K562 (cell line): ENCODE measurements around the gene SCYL2. TPM values are rescaled to one million over a fixed set of nuclear protein-coding genes. Genes with fewer than 3 reads are reported as not detected.

ENCODE experiments used
- ATAC-seq: fragments of 200-7000 bp; cut with Tn5 transposase; 3 replicates; pipeline ENCODE4 v1.9.1; 2020; ENCODE audit warnings: moderate library complexity
- BruUV-seq: library from RNA; stranded (reverse); fragments of 400-500 nt; replicated peaks from 2 replicates; lab custom pipeline; 2021; lab: Mats Ljungman, UMichigan
- CTCF ChIA-PET: fragments of 300-600 bp; formaldehyde crosslinking; extraction: SDS; loops from one replicate; lab custom pipeline; 2021; ENCODE audit warnings: low intra/inter-chr PET ratio; lab: Yijun Ruan, JAX
- POLR2A ChIA-PET: fragments of 300-600, 350-650 bp; sonication (Branson Sonifier 250); formaldehyde crosslinking; extraction: SDS; loops from one replicate; lab custom pipeline; 2021; ENCODE audit warnings: antibody characterized with exemption, inconsistent platforms; lab: Yijun Ruan, JAX
- DNase-seq, 4 experiments: peaks; one replicate each; pipeline versions ENCODE4 v3.0.0 to v3.0.0-alpha.2; 2011 to 2018; ENCODE audit warnings: low spot score in 3 of 4, mixed read lengths in 3 of 4; ENCODE audit errors: extremely low read depth in 1 of 4
- FAIRE-seq: peaks from 2 replicates; lab custom pipeline; 2011; peaks lifted over from hg19 to GRCh38; lab: Jason Lieb, UNC
- H2AFZ ChIP-seq: 2 replicates; pipeline ENCODE4 v1.6.0; 2011; ENCODE audit warnings: low read depth, low read length, control low read depth, inconsistent platforms
- H3K27ac ChIP-seq: fragments of 200-600 bp; 3 replicates; pipeline ENCODE4 v1.8.0; 2011; ENCODE audit warnings: low read depth, mild to moderate bottlenecking, control low read depth, inconsistent platforms, low read length, moderate library complexity, mixed read lengths; ENCODE audit errors: extremely low read depth
- H3K27me3 ChIP-seq, 2 experiments: fragments of 300-600 bp in 1 of 2; 2 replicates in 1 of 2; 3 replicates in 1 of 2; pipeline versions ENCODE4 v1.6.0 to v1.8.0; 2011; ENCODE audit warnings: inconsistent platforms in 2 of 2, low read length in 2 of 2, mild to moderate bottlenecking in 1 of 2, mixed read lengths in 1 of 2, moderate library complexity in 1 of 2; ENCODE audit not compliant: control insufficient read depth in 2 of 2, insufficient read depth in 2 of 2
- H3K36me3 ChIP-seq: fragments of 300-600 bp; 3 replicates; pipeline ENCODE4 v1.8.0; 2011; ENCODE audit warnings: mild to moderate bottlenecking, low read length, inconsistent platforms; ENCODE audit not compliant: control insufficient read depth, insufficient read depth
- H3K4me1 ChIP-seq, 2 experiments: fragments of 200-600 bp in 1 of 2; replicated peaks in 1 of 2; 2 replicates in 1 of 2; 3 replicates in 1 of 2; pipeline versions ENCODE4 v1.5.1 to v1.8.0; 2011; ENCODE audit warnings: inconsistent platforms in 2 of 2, low read length in 2 of 2, mild to moderate bottlenecking in 1 of 2, mixed read lengths in 1 of 2, moderate library complexity in 1 of 2; ENCODE audit not compliant: control insufficient read depth in 2 of 2, insufficient read depth in 2 of 2
- H3K4me2 ChIP-seq: 2 replicates; pipeline ENCODE4 v1.6.1; 2011; ENCODE audit warnings: low read length, control low read depth, inconsistent platforms, mixed read lengths; ENCODE audit not compliant: insufficient read depth
- H3K4me3 ChIP-seq: fragments of 200-600 bp; sonication (generic), shearing (Covaris generic); 2 replicates; pipeline ENCODE4 v1.5.1; 2016; ENCODE audit warnings: control low read depth, inconsistent platforms
- H3K79me2 ChIP-seq: fragments of 200-600 bp; 3 replicates; pipeline ENCODE4 v1.8.0; 2011; ENCODE audit warnings: low read length, inconsistent platforms; ENCODE audit not compliant: control insufficient read depth, insufficient read depth
- H3K9ac ChIP-seq, 2 experiments: 2 replicates each; pipeline versions ENCODE4 v1.6.0 to v1.6.1; 2011; ENCODE audit warnings: low read depth in 2 of 2, low read length in 2 of 2, control low read depth in 1 of 2, inconsistent platforms in 1 of 2, mild to moderate bottlenecking in 1 of 2, mixed read lengths in 1 of 2; ENCODE audit not compliant: insufficient read depth in 1 of 2
- H3K9me1 ChIP-seq: one replicate; pipeline ENCODE4 v1.6.0; 2011; ENCODE audit warnings: inconsistent platforms, mild to moderate bottlenecking, low read length, moderate library complexity; ENCODE audit not compliant: control insufficient read depth, insufficient read depth
- H3K9me3 ChIP-seq: replicated peaks from 2 replicates; pipeline ENCODE4 v1.5.1; 2011; ENCODE audit warnings: low read depth, low read length, inconsistent platforms; ENCODE audit not compliant: control insufficient read depth, insufficient read depth
- H4K20me1 ChIP-seq: replicated peaks from 2 replicates; pipeline ENCODE4 v1.6.1; 2011; ENCODE audit warnings: low read length, inconsistent platforms, mixed read lengths; ENCODE audit not compliant: control insufficient read depth, insufficient read depth
- ATF2 ChIP-seq: sonication (generic); formaldehyde crosslinking; IDR thresholded peaks from 2 replicates; pipeline ENCODE4 v1.8.1; 2022; ENCODE audit warnings: missing genetic modification reagents
- CREBBP ChIP-seq: IDR thresholded peaks from one replicate; pipeline ENCODE4 v1.6.1; 2012; ENCODE audit warnings: low read depth, mild to moderate bottlenecking, control low read depth, inconsistent platforms, low read length
- E2F1 ChIP-seq: sonication (generic); formaldehyde crosslinking; IDR thresholded peaks from 2 replicates; pipeline ENCODE4 v1.8.1; 2023; ENCODE audit warnings: mild to moderate bottlenecking, missing genetic modification reagents, moderate library complexity
- EP400 ChIP-seq: fragments of 450-650 bp; IDR thresholded peaks from 2 replicates; pipeline ENCODE4 v1.6.1; 2017; ENCODE audit warnings: antibody characterized with exemption, mild to moderate bottlenecking, moderate library complexity
- NR0B1 ChIP-seq: fragments of 450-650 bp; IDR thresholded peaks from one replicate; pipeline ENCODE4 v1.6.1; 2018; ENCODE audit warnings: mild to moderate bottlenecking, moderate library complexity; ENCODE audit not compliant: partially characterized antibody
- SETDB1 ChIP-seq: IDR thresholded peaks from one replicate; pipeline ENCODE4 v1.6.1; 2012; ENCODE audit warnings: low read length, control low read depth, inconsistent platforms
- SNIP1 ChIP-seq: fragments of 450-650 bp; IDR thresholded peaks from 2 replicates; pipeline ENCODE4 v1.7.1; 2017; ENCODE audit warnings: low read depth, mild to moderate bottlenecking
- YY1 ChIP-seq, 3 experiments: IDR thresholded peaks; 2 replicates each; pipeline ENCODE4 v1.6.1; 2011; ENCODE audit warnings: low read length in 2 of 3, mild to moderate bottlenecking in 2 of 3, moderate library complexity in 2 of 3, borderline replicate concordance in 1 of 3, control low read depth in 1 of 3, low read depth in 1 of 3; ENCODE audit not compliant: insufficient read depth in 3 of 3, insufficient replicate concordance in 2 of 3, control insufficient read depth in 1 of 3, insufficient read length in 1 of 3; ENCODE audit errors: extremely low read depth in 1 of 3
- ZEB2 ChIP-seq: fragments of 450-650 bp; IDR thresholded peaks from 2 replicates; pipeline ENCODE4 v1.6.1; 2016
- ZNF12 ChIP-seq: sonication (generic); formaldehyde crosslinking; IDR thresholded peaks from 2 replicates; pipeline ENCODE4 v1.4.0; 2020; ENCODE audit warnings: mild to moderate bottlenecking, missing genetic modification reagents
- ZNF253 ChIP-seq: fragments of 250-450 bp; sonication (Bioruptor Pico); conservative IDR thresholded peaks from 2 replicates; pipeline ENCODE4 v1.6.1; 2021; ENCODE audit warnings: mild to moderate bottlenecking
- WGBS: fragments of 100-300 bp; shearing (Covaris generic); methylation state at CpG from one replicate; pipeline ENCODE4 v1.1.6; 2016; ENCODE audit warnings: low coverage, mixed read lengths; ENCODE audit not compliant: insufficient coverage; ENCODE audit errors: missing lambda C conversion rate; 5-methylcytosine and 5-hydroxymethylcytosine counted together
- in situ Hi-C: fragments of 300-500 bp; cut with MboI; formaldehyde crosslinking; loops from 4 replicates; pipeline ENCODE4 v1.15.0; 2018; ENCODE audit warnings: inconsistent platforms, mixed read lengths
- intact Hi-C: fragments of 100-400 bp; cut with micrococcal nuclease; formaldehyde crosslinking; loops from 2 replicates; pipeline ENCODE4 v1.14.2; 2022
- polyA plus RNA-seq, 8 experiments: library from polyadenylated mRNA; depleted of rRNA in 4 of 8; stranded (reverse) in 5 of 8; unstranded in 3 of 8; fragments of >200 nt; fragmentation: Nextera tagmentation in 2 of 8; fragmentation: Illumina TruSeq in 1 of 8; extraction: Ambion mirVana in 2 of 8; extraction: Trizol in 1 of 8; gene quantifications; 2 replicates each; pipeline versions ENCODE4 v1.2.1 to v1.2.3, GENCODE V29; 2011 to 2014; ENCODE audit warnings: inconsistent platforms in 1 of 8, missing spikeins in 1 of 8
- total RNA-seq, 7 experiments: library from RNA; depleted of rRNA in 6 of 7; stranded (reverse); fragments of >200 nt in 6 of 7; fragmentation: Illumina TruSeq in 2 of 7; extraction: Trizol in 2 of 7; gene quantifications; 2 replicates each; pipeline versions ENCODE4 v1.2.1 to v1.2.3, GENCODE V29; 2011 to 2021; ENCODE audit warnings: low replicate concordance in 1 of 7

SCYL2 gene
- total and polyA plus RNA-seq, 9 of the 15 experiments (the other 6 are each of a cell fraction or from before 2014, with no cell fraction given) = 9.9 to 49.0 (median 32.9) TPM

DNA sequence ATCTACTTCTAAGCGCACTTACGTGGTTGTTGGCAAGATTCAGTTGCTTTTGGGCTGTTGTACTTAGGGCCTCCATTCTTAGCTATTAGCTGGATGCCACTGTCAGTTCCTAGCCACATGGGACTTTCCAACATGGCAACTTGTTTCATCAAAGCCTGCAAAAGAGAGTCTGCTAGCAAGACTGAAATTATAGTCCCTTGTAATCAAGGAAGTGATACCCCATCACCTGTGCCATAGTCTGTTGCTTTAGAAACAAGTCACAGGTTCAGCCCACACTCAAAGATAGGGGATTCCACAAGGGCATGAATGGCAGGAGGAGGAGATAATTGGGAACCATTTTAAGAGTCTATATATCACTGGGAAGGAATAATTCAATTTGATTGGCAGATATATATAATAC lies 62.8 kb downstream of the SCYL2 start:
- H3K4me3 ChIP-seq = no peak overlapping the region
- ChIA-PET POLR2A (no interaction called here), CTCF (no interaction called here)
- DNase-seq (no peak), FAIRE-seq (no peak), ATAC-seq (no peak)
- no peaks in the 10 kb centered on the region for H3K9me3 ChIP-seq
- no peak overlapping the region for H3K27ac ChIP-seq
- H3K9me1 ChIP-seq = no peaks in the 10 kb centered on the region
- no peak overlapping the region for H2AFZ ChIP-seq
- intact Hi-C loops = no loop called here
- H3K9ac ChIP-seq = no peak overlapping the region
- H3K4me2 ChIP-seq = no peak overlapping the region
- in situ Hi-C loops = no loop called here
- H4K20me1 ChIP-seq = no peaks in the 10 kb centered on the region
- peaks cover 70% of the 10 kb centered on the region for H3K36me3 ChIP-seq
- TF ChIP-seq SETDB1 (no peak), E2F1 (CRISPR knock-in tag) (no peak), ZNF12 (no peak), EP400 (no peak), CREBBP (no peak), NR0B1 (no peak), ZNF253 (CRISPR knock-in tag) (no peak), YY1 (IDR thresholded peaks at IDR 0.05; ENCODE audit: borderline replicate concordance in 1 of 3, control insufficient read depth in 1 of 3, extremely low read depth in 1 of 3, insufficient read depth in 3 of 3, insufficient read length in 1 of 3, insufficient replicate concordance in 2 of 3, low read depth in 1 of 3, low read length in 2 of 3) (no peak), SNIP1 (no peak), ATF2 (no peak), ZEB2 (no peak)
- no peaks in the 10 kb centered on the region for H3K4me1 ChIP-seq
- no peaks in the 10 kb centered on the region for H3K79me2 ChIP-seq
- no TSS peak for BruUV-seq
- H3K27me3 ChIP-seq = no peaks in the 10 kb centered on the region
- 100% methylated on average over 2 of the region's 2 CpGs for WGBS
